NCI-H1694 (cell line): ENCODE data around the gene C1orf52.
A peak's percentile ranks its signal among the peaks of the same experiment; 100 is the strongest.

Source experiments
- DNase-seq: peaks from one replicate; lab custom pipeline; 2025; lab: John Stamatoyannopoulos, UW

Gene C1orf52

GRCh38 chr1:85230305-85230977 lies 29.0 kb downstream of the C1orf52 start:
- DNase-seq: no peak

DNA sequence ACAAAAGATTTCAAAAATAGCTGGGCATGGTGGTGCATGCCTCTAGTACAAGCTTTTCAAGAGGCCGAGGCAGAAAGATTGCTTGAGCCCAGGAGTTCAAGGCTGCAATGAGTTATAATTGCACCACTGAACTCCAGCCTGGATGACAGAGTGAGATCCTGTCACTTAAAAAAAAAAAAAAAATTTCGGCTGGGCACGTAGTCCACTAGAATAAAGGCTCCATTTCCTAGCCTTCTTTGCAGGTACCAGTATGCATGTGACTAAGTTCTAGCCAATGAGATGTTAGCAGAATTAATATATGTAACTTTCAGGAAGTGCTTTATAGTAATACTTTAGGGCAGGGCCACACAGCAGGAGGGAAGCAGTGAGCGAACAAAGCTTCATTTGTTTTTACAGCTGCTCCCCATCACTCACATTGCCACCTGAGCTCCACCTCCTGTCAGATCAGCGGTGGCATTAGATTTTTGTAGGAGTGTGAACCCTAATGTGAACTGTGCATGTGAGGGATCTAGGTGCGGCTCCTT lies 29.8 kb downstream of the C1orf52 start:
- DNase-seq: no peak

- no peak for DNase-seq
Measured at GRCh38 chr1:85228972-85229371, 30.5 kb downstream of the C1orf52 start.

DNA sequence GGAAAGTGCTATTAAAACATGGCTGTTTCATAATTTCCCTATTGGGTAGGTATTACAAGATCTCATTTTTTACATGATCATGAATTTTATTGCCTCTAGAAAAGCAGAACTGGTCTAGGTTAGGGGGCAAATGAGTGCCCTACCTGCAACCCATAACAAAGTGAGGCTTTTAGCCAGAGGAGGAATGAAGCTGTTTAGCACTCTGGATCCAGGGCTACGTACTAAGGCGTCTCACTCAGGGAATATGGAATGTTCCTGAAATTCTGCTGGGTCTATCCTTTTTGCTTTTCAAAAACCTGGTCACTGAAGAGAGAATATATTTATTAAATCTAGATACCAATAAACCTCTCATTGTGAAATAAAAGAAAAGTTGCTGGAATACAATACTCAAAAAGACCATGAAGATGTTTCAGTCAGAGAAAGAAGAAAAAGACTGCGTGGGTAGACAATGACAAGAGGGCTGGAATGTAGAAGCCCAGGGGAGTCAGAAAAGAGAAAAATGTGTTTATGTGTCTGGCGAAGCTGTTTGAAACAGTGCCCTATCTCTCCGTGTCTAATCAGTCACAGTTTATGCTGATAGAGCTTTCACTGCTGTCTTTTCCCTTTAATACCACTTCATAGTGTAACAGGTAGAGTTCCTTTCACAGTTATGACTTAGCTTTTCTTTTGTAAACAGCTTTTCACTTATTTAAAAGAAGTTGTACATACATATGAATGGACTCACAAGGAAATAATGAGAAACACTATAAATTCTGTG lies 33.7 kb downstream of the C1orf52 start:
- no peak for DNase-seq

GRCh38 chr1:85224734-85225623 lies 34.5 kb downstream of the C1orf52 start:
- DNase-seq: no peak

DNA sequence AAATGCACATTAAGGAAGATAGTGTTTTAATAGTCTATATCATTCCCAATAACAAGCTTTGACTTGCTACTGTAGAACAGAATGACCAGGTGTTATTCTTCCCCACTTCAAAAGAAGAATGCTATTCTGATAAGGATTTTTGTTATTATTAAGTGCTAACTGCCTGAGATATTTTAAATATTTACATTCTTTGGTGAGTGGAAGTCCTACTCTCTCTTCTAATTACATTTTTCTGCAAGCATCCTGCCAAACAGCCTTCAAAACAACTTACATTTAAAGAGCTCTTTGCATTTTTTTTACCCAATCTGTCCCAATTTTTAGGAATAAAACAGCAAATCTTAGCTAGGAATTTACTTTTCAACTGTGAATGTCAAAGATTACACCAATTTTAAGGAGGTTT lies 35.2 kb downstream of the C1orf52 start:
- DNase-seq: no peak

- DNase-seq: no peak
Measured at GRCh38 chr1:85223334-85223733, 36.1 kb downstream of the C1orf52 start.

- DNase-seq: no peak
Measured at GRCh38 chr1:85220756-85221201, 38.7 kb downstream of the C1orf52 start.

- DNase-seq: no peak
Measured at GRCh38 chr1:85219853-85220610, 39.4 kb downstream of the C1orf52 start.

DNA sequence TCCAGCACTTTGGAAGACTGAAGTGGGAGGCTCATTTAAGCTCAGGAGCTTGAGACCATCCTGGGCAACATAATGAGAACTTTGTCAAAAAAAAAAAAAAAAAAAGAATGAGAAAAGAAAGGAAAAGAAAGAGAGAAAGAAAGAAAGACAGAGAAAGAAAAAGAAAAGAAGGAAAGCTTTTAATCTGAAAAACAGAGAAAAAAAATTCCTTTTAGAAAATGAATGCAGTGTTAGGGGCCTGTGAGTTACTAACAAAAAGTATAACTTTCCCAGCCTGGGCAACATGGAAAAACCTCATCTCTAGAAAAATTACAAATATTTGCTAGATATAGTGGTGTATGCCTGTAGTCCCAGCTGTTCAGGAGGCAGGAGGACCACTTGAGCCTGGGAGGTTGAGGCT lies 42.8 kb downstream of the C1orf52 start:
- no peak for DNase-seq

- no peak for DNase-seq
Measured at GRCh38 chr1:85214654-85215053, 44.8 kb downstream of the C1orf52 start.

DNA sequence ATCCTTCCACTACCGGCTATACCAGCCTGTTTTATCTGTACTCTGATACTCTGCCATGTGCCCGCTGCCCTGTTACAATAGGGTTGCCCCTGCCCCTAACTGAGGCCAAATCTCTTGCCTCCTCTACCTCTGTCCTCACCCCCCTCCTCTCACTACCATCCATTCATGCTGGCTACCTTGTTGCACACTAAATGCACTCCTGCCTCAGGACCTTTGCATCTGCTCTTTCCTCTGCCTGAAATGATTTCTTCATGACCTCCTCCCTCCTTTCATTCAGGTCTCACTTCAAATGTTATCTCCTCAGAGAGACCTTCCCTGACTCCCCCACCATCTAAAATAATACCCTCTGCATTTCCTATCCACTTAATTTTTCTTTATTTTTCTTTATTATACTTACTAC lies 51.0 kb downstream of the C1orf52 start:
- no peak for DNase-seq

DNA sequence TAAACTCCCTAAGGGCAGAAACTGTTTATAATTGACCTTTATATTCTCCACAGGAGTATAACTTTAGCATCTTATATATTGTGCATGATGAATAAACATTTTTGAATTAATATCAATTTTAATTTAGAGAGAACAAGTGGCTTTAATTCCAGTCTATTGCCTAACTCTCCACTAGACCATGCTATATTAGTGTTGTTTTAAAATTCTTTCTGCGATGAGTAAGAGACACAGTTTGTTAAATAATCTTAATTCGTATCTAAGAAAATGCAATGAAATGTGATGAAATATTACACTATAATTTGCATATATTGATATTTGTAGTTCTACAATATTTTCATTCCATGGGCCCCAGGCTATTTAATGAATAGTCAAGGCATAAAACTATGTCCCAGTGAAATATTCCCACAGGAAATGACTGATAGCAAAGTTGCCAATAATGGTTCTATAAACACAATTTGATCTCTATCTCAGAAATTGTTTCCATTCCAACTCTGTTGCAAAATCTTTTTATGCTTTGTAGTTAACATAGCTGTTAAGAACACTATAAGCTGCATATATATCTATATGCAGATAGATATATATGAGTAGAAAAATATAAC lies 55.8 kb downstream of the C1orf52 start:
- no peak for DNase-seq

DNA sequence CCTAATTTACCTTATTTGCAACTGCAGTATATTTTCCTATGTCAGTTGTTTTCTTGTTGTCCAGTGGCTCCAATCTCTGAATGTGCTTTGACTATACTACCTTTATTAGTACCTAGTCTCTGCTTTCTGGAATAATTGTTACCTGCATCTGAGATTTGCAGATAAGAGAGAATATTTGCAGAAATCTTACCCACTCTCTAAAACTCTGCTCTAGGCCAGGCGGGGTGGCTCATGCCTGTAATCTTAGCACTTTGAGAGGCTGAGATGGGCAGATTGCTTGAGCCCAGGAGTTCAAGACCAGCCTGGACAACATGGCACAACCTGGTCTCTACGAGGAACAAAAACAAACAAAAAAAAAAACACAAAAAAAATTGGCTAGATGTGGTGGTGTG lies 56.6 kb downstream of the C1orf52 start:
- no peak for DNase-seq

GRCh38 chr1:85202092-85202863 lies 57.2 kb downstream of the C1orf52 start:
- DNase-seq: no peak

DNA sequence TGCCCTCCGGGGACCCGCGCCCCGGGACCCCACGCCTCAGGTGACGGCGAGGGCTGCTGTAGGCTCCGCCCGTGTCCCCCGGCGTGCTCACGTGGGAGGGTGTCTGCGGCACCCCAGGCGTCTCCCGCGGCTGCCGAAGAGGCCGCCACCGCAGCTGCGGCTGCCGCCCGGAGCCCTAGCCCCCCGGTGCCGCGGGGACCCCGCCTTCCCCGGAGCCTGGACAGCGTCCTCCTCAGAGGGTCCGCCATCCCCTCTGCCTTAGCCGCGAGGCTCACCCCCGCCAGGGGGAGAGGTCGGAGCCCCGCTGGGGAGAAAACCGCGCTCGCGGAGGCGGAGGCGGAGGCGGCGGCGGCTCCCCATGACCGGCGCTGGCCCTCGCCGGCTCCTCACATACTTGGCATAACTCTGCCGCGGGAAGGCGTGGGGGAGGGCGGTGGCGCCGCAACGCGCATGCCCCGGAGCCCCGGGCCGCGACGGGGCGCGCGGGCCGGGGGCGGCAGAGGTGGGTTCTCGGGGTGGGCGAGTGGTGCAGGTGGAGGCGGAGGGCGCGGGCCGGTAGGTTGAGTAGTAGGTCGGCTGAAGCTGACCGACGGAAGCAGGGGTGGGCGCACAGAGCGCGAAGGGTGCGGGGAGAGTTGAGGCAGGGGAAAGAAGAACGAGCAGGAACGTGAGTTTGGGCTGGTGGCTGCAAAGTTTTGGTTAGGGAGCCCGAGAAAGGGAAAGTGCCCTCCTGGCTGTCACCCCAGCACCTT lies 57.9 kb downstream of the C1orf52 start:
- DNase-seq: peak; percentile 6

- peak; percentile 60 for DNase-seq
Measured at GRCh38 chr1:85200463-85201339, 58.8 kb downstream of the C1orf52 start, which contains the start of gene SYDE2. TSS of gene SYDE2 (minus strand) at chr1:85201016. CDS start at chr1:85200996, 20 bp downstream.
